Epithelial cell of umbilical artery (primary cell): ENCODE data around the gene EOLA2. TPM values are rescaled to one million over a fixed set of nuclear protein-coding genes. Genes with fewer than 3 reads are reported as not detected.

ENCODE experiments used
- total RNA-seq: library from RNA; depleted of rRNA; stranded (reverse); fragments of >200 nt; gene quantifications from 2 replicates; pipeline ENCODE4 v1.2.3, GENCODE V29; 2014

Gene EOLA2
- 12.8 and 24.0 TPM in 2 replicates for total RNA-seq

DNA sequence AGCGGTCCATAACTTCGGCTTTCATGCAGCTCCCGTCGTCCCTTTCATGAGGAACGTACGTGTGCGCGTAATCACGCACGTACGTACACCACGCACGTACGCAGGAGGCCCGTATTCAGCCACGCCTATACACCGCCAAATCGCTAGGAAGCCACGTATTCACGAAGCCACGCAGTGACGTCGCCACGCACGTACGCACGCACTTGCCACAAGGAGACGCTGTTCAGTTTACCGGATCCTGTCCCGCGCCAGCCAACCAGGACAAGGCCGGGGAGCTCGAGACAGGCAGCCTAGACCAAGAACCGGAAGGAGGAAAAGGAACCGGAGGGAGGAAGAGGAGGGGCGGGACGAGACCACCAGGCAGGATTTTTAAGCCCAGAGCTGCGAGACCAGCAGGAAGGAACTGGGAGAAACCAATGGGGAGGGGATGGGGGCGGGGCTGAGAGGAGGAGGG, at the start of gene EOLA2:
Gene EOLA2, minus strand, starts transcription at position 65 of the 454 bp plus-strand sequence. CDS start 4,617 bp downstream, outside the sequence.

DNA sequence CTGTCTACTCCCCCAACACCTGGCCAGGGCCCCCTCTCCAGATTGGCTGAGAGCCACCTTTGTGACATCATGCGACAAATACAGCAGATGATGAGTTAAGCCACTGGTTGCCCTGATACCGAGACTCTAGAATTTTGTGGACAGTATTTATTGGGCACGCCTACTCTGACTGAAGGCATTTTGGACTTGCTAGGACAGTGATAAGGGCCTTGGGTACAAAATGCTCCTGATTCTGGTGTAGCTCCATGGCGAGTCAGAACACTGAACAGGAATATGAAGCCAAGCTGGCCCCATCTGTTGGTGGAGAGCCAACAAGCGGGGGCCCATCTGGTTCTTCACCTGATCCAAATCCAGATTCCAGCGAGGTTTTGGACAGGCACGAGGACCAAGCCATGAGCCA, 8.9 kb downstream of the EOLA2 start, which contains the start of gene HSFX4:
Gene HSFX4, plus strand, starts transcription at position 174 of the 400 bp plus-strand sequence. Its CDS starts 72 bp downstream, at position 246.

Other genes with a start within 250 kb of the EOLA2 start
- not detected in 2 replicates for gene MAGEA11, start 226.4 kb downstream of the EOLA2 start, total RNA-seq
- under 0.01 and 0.46 TPM in 2 replicates for gene HSFX1, start 164.4 kb downstream of the EOLA2 start, total RNA-seq
- not detected in 2 replicates for gene MAGEA9, start 156.6 kb downstream of the EOLA2 start, total RNA-seq
- gene MAGEA8, start 57.3 kb downstream of the EOLA2 start, total RNA-seq: not detected in 2 replicates
- gene HSFX4, start 8.9 kb downstream of the EOLA2 start, total RNA-seq: not detected in 2 replicates